Measurements from ENCODE around the gene STK31.

Gene STK31

GRCh38 chr7:23689165-23689564, 20.9 kb upstream of the STK31 start:
- Histone ChIP-seq H3K27me3 (replicated peaks; ENCODE audit: control insufficient read depth, insufficient read depth, low read length) (no peaks in the 10 kb centered on the region), H3K4me3 (replicated peaks; ENCODE audit: low read depth, low read length) (no peak overlapping the region), H3K36me3 (ENCODE audit: control insufficient read depth, insufficient read depth, low read length) (peaks cover 2% of the 10 kb centered on the region)
- no peak for DNase-seq (ENCODE audit: extremely low read depth, insufficient read length)
- no peak for TF ChIP-seq CTCF (IDR thresholded peaks at IDR 0.05; ENCODE audit: insufficient read depth, low read length, poor library complexity, severe bottlenecking)

- Histone ChIP-seq H3K27me3 (replicated peaks; ENCODE audit: control insufficient read depth, insufficient read depth, low read length) (no peaks in the 10 kb centered on the region), H3K4me3 (replicated peaks; ENCODE audit: low read depth, low read length) (no peak overlapping the region), H3K36me3 (ENCODE audit: control insufficient read depth, insufficient read depth, low read length) (peaks cover 2% of the 10 kb centered on the region)
- TF ChIP-seq CTCF (IDR thresholded peaks at IDR 0.05; ENCODE audit: insufficient read depth, low read length, poor library complexity, severe bottlenecking): no peak
- no peak for DNase-seq (ENCODE audit: extremely low read depth, insufficient read length)
Observed at GRCh38 chr7:23691320-23691719, 18.7 kb upstream of the STK31 start.

GRCh38 chr7:23693224-23693623, 16.8 kb upstream of the STK31 start:
- no peak for DNase-seq (ENCODE audit: extremely low read depth, insufficient read length)
- Histone ChIP-seq H3K36me3 (ENCODE audit: control insufficient read depth, insufficient read depth, low read length) (peaks cover 2% of the 10 kb centered on the region), H3K27me3 (replicated peaks; ENCODE audit: control insufficient read depth, insufficient read depth, low read length) (no peaks in the 10 kb centered on the region), H3K4me3 (replicated peaks; ENCODE audit: low read depth, low read length) (no peak overlapping the region)
- no peak for TF ChIP-seq CTCF (IDR thresholded peaks at IDR 0.05; ENCODE audit: insufficient read depth, low read length, poor library complexity, severe bottlenecking)

GRCh38 chr7:23696916-23697441, 13.0 kb upstream of the STK31 start:
- no peaks in the 10 kb centered on the region for H3K27me3 ChIP-seq (replicated peaks; ENCODE audit: control insufficient read depth, insufficient read depth, low read length)
- no peak overlapping the region for H3K4me3 ChIP-seq (replicated peaks; ENCODE audit: low read depth, low read length)
- DNase-seq (ENCODE audit: extremely low read depth, insufficient read length): peak; percentile 46
- TF ChIP-seq CTCF (IDR thresholded peaks at IDR 0.05; ENCODE audit: insufficient read depth, low read length, poor library complexity, severe bottlenecking): peak; percentile 80
- peaks cover 2% of the 10 kb centered on the region for H3K36me3 ChIP-seq (ENCODE audit: control insufficient read depth, insufficient read depth, low read length)

- no peaks in the 10 kb centered on the region for H3K27me3 ChIP-seq (replicated peaks; ENCODE audit: control insufficient read depth, insufficient read depth, low read length)
- TF ChIP-seq CTCF (IDR thresholded peaks at IDR 0.05; ENCODE audit: insufficient read depth, low read length, poor library complexity, severe bottlenecking): no peak
- H3K36me3 ChIP-seq (ENCODE audit: control insufficient read depth, insufficient read depth, low read length): peaks cover 3% of the 10 kb centered on the region
- DNase-seq (ENCODE audit: extremely low read depth, insufficient read length): peak; percentile 11
- H3K4me3 ChIP-seq (replicated peaks; ENCODE audit: low read depth, low read length): no peak overlapping the region
Observed at GRCh38 chr7:23698822-23699221, 11.2 kb upstream of the STK31 start.

GRCh38 chr7:23700046-23700445, 10.0 kb upstream of the STK31 start:
- DNase-seq (ENCODE audit: extremely low read depth, insufficient read length): no peak
- Histone ChIP-seq H3K36me3 (ENCODE audit: control insufficient read depth, insufficient read depth, low read length) (peaks cover 5% of the 10 kb centered on the region), H3K4me3 (replicated peaks; ENCODE audit: low read depth, low read length) (no peak overlapping the region), H3K27me3 (replicated peaks; ENCODE audit: control insufficient read depth, insufficient read depth, low read length) (no peaks in the 10 kb centered on the region)
- no peak for TF ChIP-seq CTCF (IDR thresholded peaks at IDR 0.05; ENCODE audit: insufficient read depth, low read length, poor library complexity, severe bottlenecking)
